ENCODE results near the gene FIGN. TPM values are rescaled to one million over a fixed set of nuclear protein-coding genes. Genes with fewer than 3 reads are reported as not detected.

Gene FIGN
- total RNA-seq, 4 donors from 2014 or later, result 3.7 to 14.1 (median 11.6) TPM

GRCh38 chr2:163573652-163574051 is 162.2 kb downstream of the FIGN start:
- TF ChIP-seq CTCF (IDR thresholded peaks at IDR 0.05; ENCODE audit: low read depth), result no peak

- TF ChIP-seq CTCF (IDR thresholded peaks at IDR 0.05; ENCODE audit: low read depth), result no peak
Measured at GRCh38 chr2:163572850-163573249, 163.0 kb downstream of the FIGN start.

- TF ChIP-seq CTCF (IDR thresholded peaks at IDR 0.05; ENCODE audit: low read depth), result no peak
Measured at GRCh38 chr2:163571423-163572102, 164.2 kb downstream of the FIGN start.

- TF ChIP-seq CTCF (IDR thresholded peaks at IDR 0.05; ENCODE audit: low read depth), result no peak
Measured at GRCh38 chr2:163570391-163570790, 165.4 kb downstream of the FIGN start.

- TF ChIP-seq CTCF (IDR thresholded peaks at IDR 0.05; ENCODE audit: low read depth), result no peak
Measured at GRCh38 chr2:163565192-163565591, 170.6 kb downstream of the FIGN start.

GRCh38 chr2:163564236-163564635 is 171.6 kb downstream of the FIGN start:
- TF ChIP-seq CTCF (IDR thresholded peaks at IDR 0.05; ENCODE audit: low read depth), result no peak

- no peak for TF ChIP-seq CTCF (IDR thresholded peaks at IDR 0.05; ENCODE audit: low read depth)
Measured at GRCh38 chr2:163563336-163563735, 172.5 kb downstream of the FIGN start.
